HG03135 (cell line): Measurements from ENCODE around the gene NOX5.

Experiments used
- ATAC-seq: cut with Tn5 transposase; IDR thresholded peaks from one replicate; pipeline ENCODE4 v1.9.1; 2021; ENCODE audit warnings: mild to moderate bottlenecking, moderate library complexity; ENCODE audit not compliant: unreplicated experiment

The NOX5 gene

DNA sequence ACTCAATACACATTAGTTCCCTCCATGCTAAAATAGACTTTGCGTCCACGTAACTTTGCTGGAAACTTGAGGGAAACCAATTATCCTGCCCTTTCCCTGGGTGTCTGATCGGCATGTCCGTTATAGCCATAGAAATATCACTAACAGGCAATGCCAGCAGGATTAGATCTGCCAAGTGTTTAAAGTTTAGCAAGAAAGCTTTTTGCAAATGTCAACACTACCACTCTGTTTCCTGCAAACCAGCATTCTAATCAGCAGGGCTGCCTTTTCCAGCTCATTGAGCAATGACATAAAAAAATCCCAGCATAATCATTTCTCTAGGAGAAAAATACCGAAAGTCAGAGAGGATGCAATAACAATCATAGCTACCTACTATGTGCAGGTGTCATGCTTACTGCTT, 60.9 kb downstream of the NOX5 start:
- ATAC-seq, result no peak

DNA sequence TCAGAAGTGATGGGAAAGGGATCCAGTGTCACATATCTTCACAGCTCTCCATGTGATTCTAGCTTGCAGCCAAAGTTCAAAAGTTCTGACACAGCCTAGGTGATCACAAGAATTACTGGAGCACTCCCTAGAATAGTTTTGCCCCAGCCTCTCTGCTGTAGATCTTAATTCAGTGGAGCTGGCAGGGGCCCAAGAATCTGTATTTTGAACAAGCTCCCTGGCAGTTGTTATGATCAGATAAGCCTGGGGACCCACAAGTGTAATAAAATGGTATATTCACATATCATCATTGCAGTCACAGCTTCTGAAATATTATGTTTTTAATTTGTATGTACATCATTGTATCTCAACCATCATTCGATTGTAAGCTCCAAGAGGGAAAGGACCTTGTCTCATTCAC, 62.3 kb downstream of the NOX5 start:
- ATAC-seq, result no peak

DNA sequence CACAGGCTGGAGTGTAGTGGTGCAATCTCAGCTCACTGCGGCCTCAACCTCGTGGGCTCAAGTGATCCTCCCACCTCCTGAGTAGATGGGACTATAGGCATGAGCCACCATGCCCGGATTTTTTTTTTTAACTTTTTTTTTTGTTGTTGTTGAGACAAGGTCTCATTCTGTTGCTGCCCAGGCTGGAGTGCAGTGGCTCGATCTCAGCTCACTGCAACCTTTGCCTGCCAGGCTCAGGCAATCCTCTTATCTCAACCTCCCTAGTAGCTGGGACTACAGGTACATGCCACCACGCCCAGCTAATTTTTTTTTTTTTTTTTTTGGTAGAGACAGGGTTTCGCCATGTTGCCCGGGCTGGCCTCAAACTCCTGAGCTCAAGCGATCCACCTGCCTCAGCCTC, 64.1 kb downstream of the NOX5 start:
- ATAC-seq, result no peak

DNA sequence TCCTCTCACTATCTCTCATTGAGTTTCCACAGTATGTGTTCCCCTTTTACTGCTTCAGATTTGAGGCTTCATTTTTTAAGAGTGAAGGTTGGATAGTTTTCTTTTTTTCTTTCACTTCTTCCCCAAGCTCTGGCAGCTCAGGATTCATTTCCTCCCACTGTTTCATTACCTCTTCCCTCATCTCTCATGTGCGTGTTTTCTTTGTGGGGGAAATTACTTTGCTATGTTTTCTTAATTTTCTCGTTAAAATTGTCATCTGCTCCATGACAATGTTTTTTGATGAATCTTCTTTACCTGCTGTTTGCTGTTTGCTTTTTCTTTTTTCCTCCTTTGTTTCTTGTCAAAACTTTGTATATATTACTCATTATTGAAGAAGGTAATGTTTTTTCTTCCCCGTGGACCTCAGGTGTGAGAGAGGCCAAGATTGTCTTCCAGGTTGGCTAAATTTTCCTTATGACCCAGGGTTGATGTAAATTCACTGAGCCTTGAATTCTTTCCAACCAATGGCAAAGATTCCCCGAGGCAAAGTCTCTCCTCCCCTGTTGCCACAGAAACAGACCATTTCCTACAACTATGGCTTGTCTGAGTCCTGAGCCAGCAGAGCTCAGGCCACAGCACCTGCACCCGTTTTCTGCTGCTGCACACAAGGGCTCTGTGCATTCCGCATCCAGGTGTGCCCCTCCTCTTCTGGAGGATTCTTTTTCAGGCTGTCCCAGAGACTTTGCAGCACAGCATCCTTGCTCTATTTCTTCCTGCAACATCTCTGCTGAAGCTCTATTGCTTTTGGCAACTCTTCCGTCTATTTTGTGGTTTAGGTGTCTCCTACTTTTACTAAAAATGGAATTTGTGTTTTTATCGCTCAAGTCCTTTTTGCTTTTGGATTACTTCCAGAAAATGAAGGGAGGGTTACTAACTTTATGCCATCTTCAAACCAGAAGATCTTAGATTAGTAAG, 66.1 kb downstream of the NOX5 start:
- no peak for ATAC-seq

DNA sequence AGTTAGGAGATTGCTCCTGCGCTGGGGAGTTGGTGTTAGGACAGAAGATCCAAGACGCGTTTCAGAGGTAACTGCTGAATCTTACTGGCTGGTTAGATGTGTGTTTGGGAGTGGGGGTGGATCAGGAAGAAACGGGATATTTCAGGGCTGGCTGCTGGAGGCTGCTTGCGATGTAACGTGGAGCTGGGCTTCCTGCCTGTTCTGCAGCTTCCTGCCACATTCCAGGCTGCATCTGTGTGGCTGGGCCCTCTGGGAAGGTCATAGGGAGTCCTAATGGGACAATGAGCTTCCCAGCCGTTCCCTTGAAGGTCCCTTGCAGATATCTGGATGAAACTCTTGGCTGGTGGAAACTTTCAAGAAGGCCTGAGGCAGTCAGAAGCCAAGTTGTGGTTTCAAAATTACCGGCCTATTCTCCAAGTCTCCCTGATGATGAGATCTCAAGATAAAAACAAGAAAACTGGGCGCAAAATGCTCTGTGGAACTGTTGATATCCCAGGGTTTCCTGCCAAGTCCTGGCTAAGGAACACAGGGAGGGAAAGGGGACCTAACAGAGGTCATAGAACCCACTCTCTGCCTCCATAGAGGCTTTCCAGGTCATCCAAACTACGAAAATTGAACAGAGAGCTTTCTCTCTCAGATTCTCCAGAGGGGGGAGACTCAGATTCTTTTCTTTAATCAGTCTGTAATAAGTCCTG, 67.0 kb downstream of the NOX5 start:
- no peak for ATAC-seq

DNA sequence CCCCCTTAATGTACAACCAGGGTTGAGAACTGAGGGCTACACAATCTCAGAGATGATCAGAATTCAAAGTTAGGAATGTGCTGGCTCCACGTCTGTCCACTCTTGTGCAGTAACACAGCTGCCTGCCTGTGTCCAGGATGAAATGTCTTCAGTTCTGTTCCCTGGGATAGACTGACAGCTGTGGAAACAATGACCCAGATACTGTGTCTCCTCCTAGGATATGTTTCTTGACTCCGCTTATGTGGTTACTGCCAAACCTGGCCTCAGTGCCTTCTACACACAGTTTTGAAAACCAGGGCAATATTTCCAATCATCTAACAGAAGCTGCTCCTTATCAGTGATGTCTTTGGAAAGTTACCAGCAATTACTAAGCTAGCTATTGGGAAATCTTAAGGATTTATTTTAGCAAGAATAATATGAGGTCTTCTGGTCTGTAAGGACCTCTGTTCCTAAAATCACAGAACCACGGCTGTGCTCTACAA, 67.6 kb downstream of the NOX5 start:
- no peak for ATAC-seq

DNA sequence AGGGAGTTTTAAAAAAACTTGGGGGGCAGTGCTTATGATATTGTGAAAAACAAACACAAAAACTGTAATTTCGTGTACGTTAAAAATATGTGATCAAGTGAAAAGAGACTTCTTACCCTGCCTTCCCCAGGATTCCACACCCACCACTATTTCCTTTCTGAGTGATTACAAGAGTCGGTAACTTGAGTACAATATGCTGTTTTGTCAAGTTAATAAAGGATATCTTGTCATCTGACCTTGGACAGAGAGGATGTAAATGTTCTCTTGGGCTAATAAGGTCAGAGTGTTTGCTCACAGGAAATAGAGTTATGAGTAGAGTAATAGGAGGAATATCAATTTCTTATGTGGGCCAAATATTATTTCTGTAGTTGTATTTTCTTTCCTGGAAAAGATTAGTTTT, 68.1 kb downstream of the NOX5 start:
- no peak for ATAC-seq

DNA sequence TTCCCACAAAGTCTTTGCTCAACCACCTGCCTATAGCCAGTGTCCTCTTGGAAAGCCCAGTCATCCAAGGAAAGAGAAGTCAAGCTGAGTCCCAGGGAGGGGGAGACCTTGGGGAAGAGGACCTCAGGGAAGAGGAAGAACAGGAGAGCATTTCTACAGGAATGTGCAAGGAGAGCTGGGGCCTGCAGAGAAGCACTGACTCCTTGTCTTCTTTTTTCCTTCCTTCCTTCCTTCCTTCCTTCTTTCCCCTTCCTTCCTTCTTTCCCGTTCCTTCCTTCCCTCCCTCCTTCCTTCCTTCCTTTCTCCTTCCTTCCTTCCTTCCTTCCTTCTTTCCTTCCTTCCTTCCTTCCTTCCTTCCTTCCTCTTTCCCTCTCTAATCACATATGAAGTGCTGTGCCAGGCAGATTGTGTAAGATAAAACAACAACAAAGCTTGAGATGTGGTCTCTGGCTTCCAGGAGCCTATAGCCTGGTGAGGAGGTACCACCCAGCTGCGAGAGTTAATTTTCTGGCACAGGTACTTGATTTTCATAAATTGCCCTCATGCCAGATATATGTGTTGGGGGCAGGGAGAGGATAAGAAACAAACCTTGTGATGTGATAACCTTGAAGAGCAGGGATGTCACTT, 70.0 kb downstream of the NOX5 start:
- no peak for ATAC-seq

DNA sequence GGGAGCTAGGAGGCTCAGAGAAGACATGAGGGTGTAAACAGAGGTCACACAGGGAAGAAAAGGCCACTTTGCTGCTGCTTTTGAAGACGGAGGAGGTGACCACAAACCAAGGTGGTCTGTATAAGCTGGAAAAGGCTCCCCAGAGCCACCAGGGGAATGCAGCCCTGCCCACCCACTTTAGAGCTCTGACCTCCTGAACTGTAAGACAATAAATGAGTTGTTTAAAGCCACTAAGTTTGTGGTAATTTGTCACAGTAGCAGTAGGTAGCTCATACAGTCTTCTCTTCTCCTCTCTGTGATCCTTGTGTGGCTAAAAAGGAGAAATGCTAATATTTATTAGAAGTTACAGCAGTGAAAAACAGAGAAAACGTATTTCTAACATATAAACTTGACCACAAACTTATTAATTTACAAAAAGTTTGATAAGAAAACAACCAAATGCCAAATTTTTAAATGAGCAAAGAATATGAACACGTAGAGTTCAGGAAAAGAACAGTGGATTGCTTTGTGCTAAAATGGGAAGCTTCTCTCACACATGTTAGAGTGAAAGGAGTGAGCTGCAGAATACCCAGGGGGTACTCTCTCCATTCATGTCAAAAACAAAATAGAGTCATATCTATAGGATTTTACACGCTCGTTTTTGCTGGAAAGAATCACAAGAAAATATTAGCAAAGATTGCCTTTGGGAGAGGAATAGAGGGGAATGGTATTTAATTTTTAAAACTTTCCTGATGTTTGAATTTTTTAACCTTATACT, 71.0 kb downstream of the NOX5 start:
- ATAC-seq, result no peak

DNA sequence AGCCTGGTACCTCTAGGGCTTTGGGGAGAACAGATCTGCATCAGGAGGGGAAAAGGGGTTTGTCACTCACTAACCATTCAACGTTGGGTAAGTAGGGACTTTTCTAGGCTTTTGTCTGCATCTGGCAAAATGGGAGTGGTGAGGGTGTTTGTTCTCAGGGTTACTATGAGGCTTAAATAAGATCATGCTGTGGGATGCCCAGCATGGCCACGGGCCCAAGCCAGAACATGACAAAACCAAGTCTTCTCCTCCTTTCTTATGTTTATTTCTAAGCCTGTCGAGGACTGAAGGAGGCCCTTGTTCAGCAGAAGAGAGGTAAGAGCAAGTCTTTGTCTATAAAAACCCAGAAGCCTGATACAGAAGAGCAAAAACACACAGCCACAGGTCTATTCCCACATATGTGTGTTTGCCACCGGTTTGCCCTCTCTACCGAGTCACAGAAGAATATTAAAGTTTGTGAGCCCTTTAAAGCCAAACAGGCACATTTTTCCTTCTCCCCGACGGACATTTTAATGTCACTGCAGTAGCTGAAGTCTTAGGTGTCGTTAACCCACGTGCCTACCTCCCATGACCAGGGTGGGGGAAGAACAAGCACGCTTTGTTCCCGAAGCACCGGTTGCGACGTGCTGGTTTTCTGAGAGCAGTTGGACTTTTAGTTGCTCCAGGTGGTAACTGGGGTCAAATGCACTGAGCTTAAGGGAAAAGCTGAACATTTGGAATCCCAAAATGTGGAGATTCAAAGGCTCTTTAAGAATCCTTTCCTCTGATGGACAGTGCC, 72.1 kb downstream of the NOX5 start:
- no peak for ATAC-seq

DNA sequence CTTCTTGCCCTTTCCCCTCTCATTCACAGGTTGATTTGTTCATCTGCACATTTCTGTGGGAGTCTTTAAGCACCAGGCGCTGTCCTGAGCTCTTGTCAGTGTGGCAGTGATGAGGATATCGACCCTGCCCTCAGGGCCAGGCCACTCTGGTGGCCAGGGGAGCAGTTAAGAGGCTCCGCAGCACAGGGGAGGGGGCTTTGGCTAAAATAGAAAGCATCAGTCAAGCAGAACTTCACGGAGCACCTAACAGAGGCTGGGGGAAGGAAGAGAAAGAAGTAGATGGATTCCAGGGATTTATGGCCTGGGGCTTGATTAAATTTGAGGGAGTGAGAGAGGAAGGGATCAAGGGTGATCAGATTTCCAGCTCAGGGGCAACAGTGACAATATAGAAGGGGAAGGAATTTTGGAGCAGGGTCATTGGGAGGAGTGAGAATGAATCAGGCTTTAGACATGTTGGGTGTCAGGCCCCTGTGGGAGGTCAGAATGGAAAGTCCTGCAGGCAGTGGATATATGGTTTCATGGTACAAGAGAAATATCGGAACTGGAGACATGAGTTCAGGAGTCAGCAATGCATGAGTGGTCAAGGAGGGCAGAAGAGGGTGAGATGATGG, 73.0 kb downstream of the NOX5 start:
- no peak for ATAC-seq

DNA sequence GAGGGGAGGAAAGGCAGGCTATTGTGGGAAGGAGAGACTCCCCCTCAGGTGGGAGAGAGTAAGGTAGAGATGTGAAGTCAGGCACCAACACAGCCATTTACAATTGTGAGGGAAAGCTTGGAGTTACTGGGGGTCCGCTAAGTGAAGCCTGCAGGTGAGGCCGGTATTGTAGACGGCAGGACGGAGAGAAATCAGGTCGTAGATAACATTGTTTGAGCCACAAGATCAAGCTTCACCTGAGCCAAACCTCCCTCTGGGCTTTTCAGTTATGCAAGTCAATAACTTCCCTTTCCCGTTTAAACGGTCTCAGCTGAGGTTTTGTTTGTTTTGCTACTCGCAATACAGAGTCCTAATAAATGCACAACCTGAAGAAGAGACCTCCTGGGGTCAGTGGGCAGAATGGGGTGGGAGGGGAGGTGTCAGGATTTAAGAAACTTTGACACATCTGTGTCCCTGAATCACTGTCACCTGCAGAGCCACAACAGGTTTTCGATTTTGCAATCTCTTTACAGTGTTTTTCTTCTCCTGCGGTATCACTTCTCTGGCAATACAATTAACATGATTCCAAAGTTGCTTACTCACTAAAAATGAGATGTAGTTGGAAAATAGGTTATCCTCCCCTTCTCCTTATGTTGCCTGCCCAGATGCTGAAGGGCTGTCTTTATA, 73.9 kb downstream of the NOX5 start:
- ATAC-seq, result no peak

DNA sequence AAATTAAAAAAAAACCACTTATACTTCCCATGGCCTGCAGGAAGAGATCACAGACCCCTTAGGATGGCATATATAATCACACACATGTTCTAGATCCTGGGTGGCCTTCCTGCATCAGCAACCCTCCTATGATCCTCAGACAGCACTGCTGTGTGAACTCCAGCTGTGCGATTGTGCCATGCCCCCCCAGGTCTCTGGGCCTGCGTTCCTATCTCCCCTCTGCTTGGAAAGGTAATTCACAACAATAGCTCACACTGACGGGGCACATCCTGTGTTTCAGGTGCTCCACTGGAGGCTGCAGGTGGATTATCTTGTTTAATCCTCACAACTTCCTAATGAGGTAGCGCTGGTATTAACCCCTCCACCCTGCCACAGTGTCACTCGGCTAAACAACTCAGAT, 74.8 kb downstream of the NOX5 start:
- no peak for ATAC-seq

DNA sequence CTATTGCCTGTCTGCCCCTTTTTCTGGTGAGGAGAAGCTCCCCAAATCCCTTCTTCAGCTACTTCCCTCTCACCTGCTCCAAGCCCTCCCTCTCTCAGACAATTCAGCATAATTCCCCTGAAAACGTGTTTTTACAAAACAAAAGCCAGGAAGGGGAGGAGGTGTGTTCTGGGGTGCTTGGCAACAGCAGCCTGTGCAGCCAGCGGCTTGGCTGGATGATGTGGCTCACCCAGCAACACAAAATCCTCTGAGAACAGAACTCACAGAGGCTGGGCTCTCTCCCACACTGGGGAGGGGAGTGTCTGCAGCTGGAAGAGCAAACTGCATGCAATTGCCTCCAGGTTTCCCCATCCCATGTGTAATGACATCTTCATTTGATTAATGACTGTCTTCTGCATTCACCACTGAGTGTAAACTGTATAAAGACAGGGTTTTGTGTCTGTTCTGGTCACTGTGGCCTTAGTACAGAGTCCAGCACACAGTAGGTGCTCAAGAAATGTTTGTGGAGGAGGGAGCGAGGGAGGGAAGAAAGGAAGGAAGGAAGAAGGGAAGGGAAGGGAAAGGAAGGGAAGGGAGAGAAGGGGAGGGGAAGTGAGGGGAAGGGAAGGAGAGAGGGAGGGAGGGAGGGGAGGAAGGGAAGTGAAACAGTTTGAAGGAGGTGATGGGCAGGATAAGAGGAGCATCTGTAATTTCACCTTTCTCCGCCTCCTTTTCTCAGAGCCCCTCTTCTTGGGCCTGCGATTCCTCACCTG, 75.9 kb downstream of the NOX5 start:
- no peak for ATAC-seq

DNA sequence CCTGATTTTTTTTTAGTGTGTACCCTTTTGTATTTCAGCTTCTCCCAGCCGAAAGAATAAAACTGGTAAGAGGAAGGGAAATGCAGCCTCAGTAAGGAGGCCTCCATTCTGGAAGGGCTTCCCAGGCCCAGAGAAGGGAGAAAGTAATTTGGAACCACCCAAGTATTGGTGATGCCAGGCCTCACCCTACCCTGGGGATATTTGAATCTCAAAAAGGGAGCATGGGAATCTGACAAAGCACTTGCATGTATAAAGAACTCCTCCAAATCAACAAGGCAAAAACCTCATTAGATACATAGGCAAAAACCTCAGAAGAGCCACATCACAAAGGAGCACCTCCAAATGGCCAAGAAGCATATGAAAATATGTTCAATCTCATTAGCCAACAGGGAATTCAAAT, 77.2 kb downstream of the NOX5 start:
- ATAC-seq, result no peak

DNA sequence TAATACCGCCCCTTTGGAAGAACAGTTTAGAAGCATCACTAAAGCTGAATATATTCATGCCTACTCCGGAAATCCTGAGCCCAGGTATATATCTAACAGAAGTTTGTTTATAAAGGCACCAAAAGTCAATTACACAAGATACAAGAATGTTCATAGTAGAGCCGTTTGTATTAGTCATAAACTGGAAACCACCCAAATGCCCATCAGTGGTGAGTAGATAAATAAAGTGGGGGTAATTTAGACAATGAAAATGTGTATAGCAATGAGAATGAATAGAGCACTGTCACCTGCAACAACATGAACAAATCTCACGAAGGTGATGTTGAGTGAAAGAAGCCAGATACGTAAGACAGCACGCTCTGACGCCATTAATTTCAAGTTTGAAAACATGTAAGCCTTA, 77.7 kb downstream of the NOX5 start:
- ATAC-seq, result no peak

DNA sequence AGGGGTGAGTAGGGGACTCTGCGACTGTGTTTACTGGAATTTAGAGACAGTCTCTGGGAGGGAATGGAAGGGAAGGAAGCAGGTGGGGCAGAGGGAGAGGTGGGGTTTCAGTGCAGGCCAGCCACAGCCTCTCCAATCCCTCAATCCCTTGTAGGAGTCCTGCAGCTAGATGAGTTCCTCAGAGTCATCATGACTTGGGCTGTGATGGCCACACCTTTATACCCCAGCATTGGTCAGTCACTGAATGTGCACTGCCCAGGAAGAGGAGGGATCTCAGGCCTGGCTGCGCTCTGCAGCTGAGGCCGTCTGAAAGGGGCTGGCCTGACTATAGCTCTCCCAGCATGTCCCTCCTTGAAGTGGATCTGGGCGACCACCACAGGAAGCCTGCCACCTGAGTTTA, 78.6 kb downstream of the NOX5 start:
- no peak for ATAC-seq

DNA sequence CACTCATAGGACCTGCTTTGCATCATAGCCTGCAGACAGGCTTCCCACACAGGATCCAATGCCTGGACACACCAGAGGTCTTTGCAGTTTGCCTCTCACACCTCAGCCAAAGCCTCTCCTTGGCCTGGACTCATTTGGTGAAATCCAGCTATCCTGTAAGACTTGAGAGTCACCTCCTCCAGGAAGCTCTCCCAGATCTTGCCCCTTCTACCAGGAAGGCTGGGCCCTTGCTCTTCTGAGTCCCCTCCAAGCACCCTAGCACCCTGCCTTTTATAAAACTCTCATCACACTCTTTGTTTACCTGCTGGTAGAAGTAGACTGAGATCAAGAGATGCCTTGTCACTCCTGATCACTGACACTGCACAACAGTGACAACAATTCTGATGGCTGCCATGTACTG, 79.1 kb downstream of the NOX5 start:
- no peak for ATAC-seq
